Transverse colon (tissue), 4 donors: ENCODE results near the gene FAXC.

Source experiments
- CTCF ChIP-seq, 5 experiments: fragments of 200-600 bp in 3 of 5; fragments of 450-650 bp in 2 of 5; sonication (generic) in 3 of 5; IDR thresholded peaks; 1 replicate in 2 of 5; 2 replicates in 3 of 5; pipeline ENCODE4 v1.5.1; 2016 to 2017; ENCODE audit warnings: antibody characterized with exemption in 5 of 5, inconsistent platforms in 3 of 5, mild to moderate bottlenecking in 2 of 5, moderate library complexity in 1 of 5
- POLR2A ChIP-seq: fragments of 450-650 bp; IDR thresholded peaks from one replicate; pipeline ENCODE4 v1.6.1; 2016; ENCODE audit warnings: antibody characterized with exemption, mild to moderate bottlenecking, moderate library complexity
- POLR2AphosphoS5 ChIP-seq, 3 donors: sonication (generic); formaldehyde crosslinking; IDR thresholded peaks; one replicate each; pipeline ENCODE4 v1.6.1; 2016; ENCODE audit warnings: antibody characterized with exemption in 3 of 3

- TF ChIP-seq CTCF (IDR thresholded peaks at IDR 0.05) (no peak), POLR2AphosphoS5 (IDR thresholded peaks at IDR 0.05) (no peak), POLR2A (no peak)
Observed at GRCh38 chr6:99347804-99348203, 1.7 kb downstream of the FAXC start.
